HG02970 (cell line): ENCODE data around the gene ARSJ.
"Not testable (repeated sequence)": the region's sequence is repeated elsewhere in the genome, so short reads cannot be mapped to it uniquely, and the experiment has no call there.

Experiments used
- ATAC-seq: cut with Tn5 transposase; IDR thresholded peaks from one replicate; pipeline ENCODE4 v1.9.1; 2021; ENCODE audit warnings: mild to moderate bottlenecking, moderate library complexity, moderate number of reproducible peaks; ENCODE audit not compliant: unreplicated experiment, low FRiP score

The ARSJ gene

GRCh38 chr4:113959539-113959937 is 19.9 kb downstream of the ARSJ start:
- ATAC-seq: no peak

- no peak for ATAC-seq
Observed at GRCh38 chr4:113958766-113959538, 20.5 kb downstream of the ARSJ start.

GRCh38 chr4:113957956-113958355 is 21.5 kb downstream of the ARSJ start:
- no peak for ATAC-seq

GRCh38 chr4:113955948-113956347 is 23.5 kb downstream of the ARSJ start:
- no peak for ATAC-seq

GRCh38 chr4:113955411-113955810 is 24.0 kb downstream of the ARSJ start:
- no peak for ATAC-seq

- no peak for ATAC-seq
Observed at GRCh38 chr4:113953888-113954287, 25.6 kb downstream of the ARSJ start.

GRCh38 chr4:113952452-113953029 is 26.9 kb downstream of the ARSJ start:
- peak; percentile 75 for ATAC-seq

GRCh38 chr4:113951263-113951662 is 28.2 kb downstream of the ARSJ start:
- no peak for ATAC-seq

GRCh38 chr4:113950207-113950606 is 29.2 kb downstream of the ARSJ start:
- no peak for ATAC-seq

- ATAC-seq: no peak
Observed at GRCh38 chr4:113947484-113947883, 32.0 kb downstream of the ARSJ start.

GRCh38 chr4:113945906-113946305 is 33.5 kb downstream of the ARSJ start:
- no peak for ATAC-seq

- ATAC-seq: no peak
Observed at GRCh38 chr4:113943863-113944262, 35.6 kb downstream of the ARSJ start.

- no peak for ATAC-seq
Observed at GRCh38 chr4:113943085-113943484, 36.4 kb downstream of the ARSJ start.

- no peak for ATAC-seq
Observed at GRCh38 chr4:113941836-113942235, 37.6 kb downstream of the ARSJ start.

GRCh38 chr4:113940103-113940502 is 39.3 kb downstream of the ARSJ start:
- not testable (repeated sequence) for ATAC-seq

GRCh38 chr4:113935190-113935589 is 44.3 kb downstream of the ARSJ start:
- no peak for ATAC-seq

GRCh38 chr4:113924706-113925105 is 54.7 kb downstream of the ARSJ start:
- ATAC-seq: not testable (repeated sequence)

- ATAC-seq: no peak
Observed at GRCh38 chr4:113921089-113921794, 58.2 kb downstream of the ARSJ start.

GRCh38 chr4:113919611-113920010 is 59.8 kb downstream of the ARSJ start:
- no peak for ATAC-seq

- ATAC-seq: no peak
Observed at GRCh38 chr4:113919145-113919544, 60.3 kb downstream of the ARSJ start.

- ATAC-seq: no peak
Observed at GRCh38 chr4:113908829-113909228, 70.6 kb downstream of the ARSJ start.

- ATAC-seq: no peak
Observed at GRCh38 chr4:113907559-113907958, 71.9 kb downstream of the ARSJ start.
